Neural cell (in vitro differentiated cells): ENCODE measurements around the gene GRAMD1B. TPM values are rescaled to one million over a fixed set of nuclear protein-coding genes. Genes with fewer than 3 reads are reported as not detected.

Source experiments
- H2AFZ ChIP-seq: fragments of 200-600, 300-800 bp; sonication (generic), shearing (Covaris generic); 2 replicates; pipeline ENCODE4 v1.6.0; 2014; ENCODE audit warnings: low read depth, mild to moderate bottlenecking, antibody characterized with exemption, low read length, moderate library complexity
- H3F3A ChIP-seq: fragments of 200-600 bp; shearing (Covaris generic); 2 replicates; pipeline ENCODE4 v1.6.1; 2016; ENCODE audit warnings: mild to moderate bottlenecking, moderate library complexity, mixed read lengths, antibody characterized with exemption, low read length; ENCODE audit not compliant: insufficient read depth, poor library complexity, severe bottlenecking
- H3K27ac ChIP-seq: fragments of 200-600, 300-800 bp; sonication (generic), shearing (Covaris generic); 2 replicates; pipeline ENCODE4 v1.5.1; 2014; ENCODE audit warnings: mild to moderate bottlenecking, low read length, moderate library complexity
- H3K27me3 ChIP-seq: fragments of 300-800, 200-600 bp; sonication (generic), shearing (Covaris generic); 2 replicates; pipeline ENCODE4 v1.6.0; 2014; ENCODE audit warnings: mild to moderate bottlenecking, low read depth, low read length, moderate library complexity; ENCODE audit not compliant: insufficient read depth
- H3K36me3 ChIP-seq: fragments of 300-800, 200-600 bp; sonication (generic), shearing (Covaris generic); 2 replicates; pipeline ENCODE4 v1.5.1; 2014; ENCODE audit warnings: mild to moderate bottlenecking, antibody characterized with exemption, low read length, moderate library complexity; ENCODE audit not compliant: insufficient read depth
- H3K4me2 ChIP-seq: fragments of 300-800, 200-600 bp; sonication (generic), shearing (Covaris generic); 2 replicates; pipeline ENCODE4 v1.6.0; 2014; ENCODE audit warnings: mild to moderate bottlenecking, low read length
- H3K4me3 ChIP-seq: fragments of 300-800, 200-600 bp; sonication (generic), shearing (Covaris generic); 2 replicates; pipeline ENCODE4 v1.5.1; 2014; ENCODE audit warnings: mild to moderate bottlenecking, low read length, moderate library complexity
- H3K79me2 ChIP-seq: fragments of 200-600 bp; shearing (Covaris generic); replicated peaks from 2 replicates; pipeline ENCODE4 v1.6.0; 2014; ENCODE audit warnings: mild to moderate bottlenecking, low read length, moderate library complexity; ENCODE audit not compliant: insufficient read depth
- H3K9ac ChIP-seq: fragments of 300-800, 200-600 bp; sonication (generic), shearing (Covaris generic); 2 replicates; pipeline ENCODE4 v1.6.1; 2016; ENCODE audit warnings: mild to moderate bottlenecking, low read length, mixed read lengths
- H3K9me2 ChIP-seq: fragments of 200-600 bp; shearing (Covaris generic); 2 replicates; pipeline ENCODE4 v1.6.1; 2016; ENCODE audit warnings: mild to moderate bottlenecking, low read length, mixed read lengths; ENCODE audit not compliant: insufficient read depth
- H3K9me3 ChIP-seq: fragments of 200-600, 300-800 bp; sonication (generic), shearing (Covaris generic); 2 replicates; pipeline ENCODE4 v1.6.1; 2016; ENCODE audit warnings: mild to moderate bottlenecking, mixed run types, low read length, moderate library complexity, mixed read lengths
- H4K20me1 ChIP-seq: fragments of 200-600 bp; shearing (Covaris generic); 2 replicates; pipeline ENCODE4 v1.6.1; 2016; ENCODE audit warnings: mild to moderate bottlenecking, mixed run types; ENCODE audit not compliant: insufficient read depth
- EP300 ChIP-seq: fragments of 450-650 bp; conservative IDR thresholded peaks from 2 replicates; pipeline ENCODE4 v1.6.1; 2014; ENCODE audit warnings: antibody characterized with exemption, mild to moderate bottlenecking, moderate library complexity; ENCODE audit not compliant: poor library complexity, severe bottlenecking
- EZH2 ChIP-seq: fragments of 200-600, 300-800 bp; shearing (Covaris generic), sonication (generic); IDR thresholded peaks from 2 replicates; pipeline ENCODE4 v1.6.1; 2014; ENCODE audit warnings: antibody characterized with exemption, low read length, borderline replicate concordance, mild to moderate bottlenecking; ENCODE audit not compliant: insufficient read depth, poor library complexity, severe bottlenecking
- MXI1 ChIP-seq: fragments of 450-650 bp; conservative IDR thresholded peaks from 2 replicates; pipeline ENCODE4 v1.6.1; 2014; ENCODE audit warnings: antibody characterized with exemption, mild to moderate bottlenecking; ENCODE audit not compliant: poor library complexity, severe bottlenecking
- POLR2AphosphoS5 ChIP-seq: IDR thresholded peaks from 2 replicates; pipeline ENCODE4 v1.6.1; 2012
- SMC3 ChIP-seq: fragments of 450-650 bp; conservative IDR thresholded peaks from 2 replicates; pipeline ENCODE4 v1.6.1; 2014; ENCODE audit warnings: antibody characterized with exemption, mild to moderate bottlenecking, moderate library complexity; ENCODE audit not compliant: poor library complexity
- TAF1 ChIP-seq: IDR thresholded peaks from 2 replicates; pipeline ENCODE4 v1.6.1; 2012; ENCODE audit warnings: low read depth
- polyA plus RNA-seq: library from polyadenylated mRNA; depleted of rRNA; stranded (reverse); fragments of >200 nt; gene quantifications from 2 replicates; pipeline ENCODE4 v1.2.3, GENCODE V29; 2014
- TF ChIP-seq, protein P1 (sequence below): IDR thresholded peaks from 2 replicates; pipeline ENCODE4 v1.6.1; 2012; ENCODE audit warnings: borderline replicate concordance

GRAMD1B gene
- polyA plus RNA-seq, 1 donor from 2014 or later, result 1.5 TPM

DNA sequence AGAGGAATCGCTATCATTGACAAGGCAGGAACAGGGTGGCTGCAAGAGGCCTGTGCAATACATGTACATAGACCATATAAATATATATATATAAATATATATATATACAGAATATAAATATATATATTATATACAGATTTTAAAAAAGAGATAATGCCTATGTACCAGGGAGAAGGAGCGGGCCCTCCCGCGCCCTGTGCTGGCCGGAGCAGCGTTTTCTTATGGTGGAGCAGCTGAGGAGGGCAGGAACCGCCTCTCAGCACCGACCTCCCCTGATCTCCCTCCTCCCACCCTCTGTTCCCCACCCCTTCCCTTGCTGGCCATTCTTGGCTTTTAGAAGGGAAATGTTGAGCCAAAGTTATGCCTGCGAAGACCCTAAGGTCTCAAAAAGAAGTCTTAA lies 192.5 kb downstream of the GRAMD1B start:
- no peaks in the 10 kb centered on the region for H3K9me3 ChIP-seq
- no peaks in the 10 kb centered on the region for H3F3A ChIP-seq
- no peak overlapping the region for H3K9ac ChIP-seq
- H3K36me3 ChIP-seq, result no peaks in the 10 kb centered on the region
- no peak overlapping the region for H3K4me2 ChIP-seq
- no peaks in the 10 kb centered on the region for H3K9me2 ChIP-seq
- H3K4me3 ChIP-seq, result no peak overlapping the region
- H3K27me3 ChIP-seq, result no peaks in the 10 kb centered on the region
- TF ChIP-seq TAF1, result no peak
- no peak overlapping the region for H2AFZ ChIP-seq
- no peaks in the 10 kb centered on the region for H4K20me1 ChIP-seq
- no peaks in the 10 kb centered on the region for H3K79me2 ChIP-seq
- no peak overlapping the region for H3K27ac ChIP-seq

DNA sequence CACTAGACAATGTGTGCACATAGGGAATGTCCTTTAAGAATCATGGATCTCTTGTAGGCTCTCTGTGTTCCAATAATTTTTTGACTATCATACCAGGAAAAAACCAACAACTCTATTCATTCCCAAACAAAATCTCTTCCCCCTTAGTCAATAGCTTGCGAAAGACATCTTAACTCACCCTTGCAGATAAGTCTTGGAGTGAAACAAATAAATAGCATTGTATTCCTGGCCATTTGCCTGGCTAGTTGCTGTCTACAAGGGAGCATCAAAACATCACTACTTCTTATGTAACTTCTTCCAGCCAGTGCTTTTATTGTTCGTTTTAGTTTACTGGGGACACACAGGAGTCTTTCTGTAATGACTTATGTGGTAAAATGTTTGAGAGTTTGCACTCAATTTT lies 194.9 kb downstream of the GRAMD1B start:
- Histone ChIP-seq H3K27me3 (no peaks in the 10 kb centered on the region), H3K9ac (no peak overlapping the region), H3K27ac (no peak overlapping the region), H3K9me3 (no peaks in the 10 kb centered on the region), H4K20me1 (no peaks in the 10 kb centered on the region), H2AFZ (no peak overlapping the region), H3F3A (no peaks in the 10 kb centered on the region), H3K4me2 (no peak overlapping the region), H3K79me2 (no peaks in the 10 kb centered on the region), H3K36me3 (no peaks in the 10 kb centered on the region), H3K9me2 (no peaks in the 10 kb centered on the region), H3K4me3 (no peak overlapping the region)
- TF ChIP-seq POLR2AphosphoS5 (no peak), TAF1 (no peak), MXI1 (no peak), SMC3 (no peak), EP300 (no peak)

GRCh38 chr11:123628936-123629683 lies 199.0 kb downstream of the GRAMD1B start:
- Histone ChIP-seq H3K9ac (no peak overlapping the region), H3K4me2 (no peak overlapping the region), H2AFZ (no peak overlapping the region), H3K36me3 (no peaks in the 10 kb centered on the region), H3K9me3 (no peaks in the 10 kb centered on the region), H3K4me3 (no peak overlapping the region), H3F3A (no peaks in the 10 kb centered on the region), H3K27me3 (no peaks in the 10 kb centered on the region), H3K9me2 (no peaks in the 10 kb centered on the region), H3K27ac (no peak overlapping the region), H4K20me1 (no peaks in the 10 kb centered on the region), H3K79me2 (no peaks in the 10 kb centered on the region)
- TF ChIP-seq MXI1 (no peak), SMC3 (no peak), TAF1 (no peak), EP300 (no peak), EZH2 (no peak)
- TF ChIP-seq, protein P1, sequence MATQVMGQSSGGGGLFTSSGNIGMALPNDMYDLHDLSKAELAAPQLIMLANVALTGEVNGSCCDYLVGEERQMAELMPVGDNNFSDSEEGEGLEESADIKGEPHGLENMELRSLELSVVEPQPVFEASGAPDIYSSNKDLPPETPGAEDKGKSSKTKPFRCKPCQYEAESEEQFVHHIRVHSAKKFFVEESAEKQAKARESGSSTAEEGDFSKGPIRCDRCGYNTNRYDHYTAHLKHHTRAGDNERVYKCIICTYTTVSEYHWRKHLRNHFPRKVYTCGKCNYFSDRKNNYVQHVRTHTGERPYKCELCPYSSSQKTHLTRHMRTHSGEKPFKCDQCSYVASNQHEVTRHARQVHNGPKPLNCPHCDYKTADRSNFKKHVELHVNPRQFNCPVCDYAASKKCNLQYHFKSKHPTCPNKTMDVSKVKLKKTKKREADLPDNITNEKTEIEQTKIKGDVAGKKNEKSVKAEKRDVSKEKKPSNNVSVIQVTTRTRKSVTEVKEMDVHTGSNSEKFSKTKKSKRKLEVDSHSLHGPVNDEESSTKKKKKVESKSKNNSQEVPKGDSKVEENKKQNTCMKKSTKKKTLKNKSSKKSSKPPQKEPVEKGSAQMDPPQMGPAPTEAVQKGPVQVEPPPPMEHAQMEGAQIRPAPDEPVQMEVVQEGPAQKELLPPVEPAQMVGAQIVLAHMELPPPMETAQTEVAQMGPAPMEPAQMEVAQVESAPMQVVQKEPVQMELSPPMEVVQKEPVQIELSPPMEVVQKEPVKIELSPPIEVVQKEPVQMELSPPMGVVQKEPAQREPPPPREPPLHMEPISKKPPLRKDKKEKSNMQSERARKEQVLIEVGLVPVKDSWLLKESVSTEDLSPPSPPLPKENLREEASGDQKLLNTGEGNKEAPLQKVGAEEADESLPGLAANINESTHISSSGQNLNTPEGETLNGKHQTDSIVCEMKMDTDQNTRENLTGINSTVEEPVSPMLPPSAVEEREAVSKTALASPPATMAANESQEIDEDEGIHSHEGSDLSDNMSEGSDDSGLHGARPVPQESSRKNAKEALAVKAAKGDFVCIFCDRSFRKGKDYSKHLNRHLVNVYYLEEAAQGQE, result no peak
